ENCODE results near the gene SLC6A5.

DNA sequence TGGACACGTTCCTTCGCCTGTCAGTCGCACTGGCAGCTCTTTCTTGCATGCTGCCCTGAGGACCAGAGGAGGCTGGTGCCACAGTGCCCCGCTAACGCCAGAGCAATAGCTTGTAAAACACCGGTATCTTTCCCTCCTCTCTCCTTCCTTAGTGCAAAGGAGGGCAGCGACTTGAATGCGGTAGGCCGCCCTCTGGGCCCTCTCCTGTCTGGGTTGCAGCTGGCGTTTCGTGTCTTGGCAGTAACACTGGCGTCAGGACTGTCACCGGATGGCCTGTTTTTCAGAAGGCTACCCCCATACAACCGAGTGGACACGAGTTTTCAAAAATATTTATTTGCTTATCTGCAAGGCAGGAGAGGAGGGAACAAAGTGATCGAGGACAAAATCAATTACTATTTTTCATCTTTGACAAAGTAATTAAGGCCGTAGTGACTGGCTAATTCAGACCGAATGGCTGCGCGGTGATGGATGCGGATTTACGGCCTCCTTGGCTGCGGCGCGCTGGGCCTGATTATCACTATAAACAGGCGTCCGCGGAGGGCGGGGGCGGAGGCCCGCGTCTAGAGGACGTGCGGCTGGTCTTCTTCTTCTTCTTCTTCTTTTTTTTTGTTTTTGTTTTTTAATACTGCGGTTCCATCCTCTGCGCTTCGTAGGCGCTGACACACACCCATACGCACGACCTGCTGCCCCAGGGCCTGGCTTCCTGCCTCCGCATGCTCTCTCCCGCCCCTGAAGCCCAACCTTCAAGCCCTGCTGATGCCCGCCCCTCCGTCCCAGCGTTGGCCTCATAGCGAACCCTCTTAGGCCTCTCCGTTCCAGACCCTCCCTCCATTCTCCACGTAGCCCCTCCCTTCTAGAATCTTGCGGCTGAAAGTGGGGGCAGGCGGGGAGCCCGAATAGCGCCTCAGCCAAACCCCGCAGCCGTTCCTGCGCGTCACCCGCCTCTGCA lies 2.9 kb upstream of the SLC6A5 start:
- TF ChIP-seq, protein P1, sequence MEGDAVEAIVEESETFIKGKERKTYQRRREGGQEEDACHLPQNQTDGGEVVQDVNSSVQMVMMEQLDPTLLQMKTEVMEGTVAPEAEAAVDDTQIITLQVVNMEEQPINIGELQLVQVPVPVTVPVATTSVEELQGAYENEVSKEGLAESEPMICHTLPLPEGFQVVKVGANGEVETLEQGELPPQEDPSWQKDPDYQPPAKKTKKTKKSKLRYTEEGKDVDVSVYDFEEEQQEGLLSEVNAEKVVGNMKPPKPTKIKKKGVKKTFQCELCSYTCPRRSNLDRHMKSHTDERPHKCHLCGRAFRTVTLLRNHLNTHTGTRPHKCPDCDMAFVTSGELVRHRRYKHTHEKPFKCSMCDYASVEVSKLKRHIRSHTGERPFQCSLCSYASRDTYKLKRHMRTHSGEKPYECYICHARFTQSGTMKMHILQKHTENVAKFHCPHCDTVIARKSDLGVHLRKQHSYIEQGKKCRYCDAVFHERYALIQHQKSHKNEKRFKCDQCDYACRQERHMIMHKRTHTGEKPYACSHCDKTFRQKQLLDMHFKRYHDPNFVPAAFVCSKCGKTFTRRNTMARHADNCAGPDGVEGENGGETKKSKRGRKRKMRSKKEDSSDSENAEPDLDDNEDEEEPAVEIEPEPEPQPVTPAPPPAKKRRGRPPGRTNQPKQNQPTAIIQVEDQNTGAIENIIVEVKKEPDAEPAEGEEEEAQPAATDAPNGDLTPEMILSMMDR (IDR thresholded peaks at IDR 0.05 in 4 of 5, conservative IDR thresholded peaks at IDR 0.05 in 1 of 5), result no peak
- TF ChIP-seq POLR2A (IDR thresholded peaks at IDR 0.05), result no peak
